UCSD-AML1 (cell line): ENCODE measurements around the gene CCN5.
"Not testable (repeated sequence)": the region's sequence is repeated elsewhere in the genome, so short reads cannot be mapped to it uniquely, and the experiment has no call there.

ENCODE experiments used
- DNase-seq: peaks from one replicate; lab custom pipeline; 2025; ENCODE audit not compliant: unreplicated experiment; lab: John Stamatoyannopoulos, UW

CCN5 gene, protein sequence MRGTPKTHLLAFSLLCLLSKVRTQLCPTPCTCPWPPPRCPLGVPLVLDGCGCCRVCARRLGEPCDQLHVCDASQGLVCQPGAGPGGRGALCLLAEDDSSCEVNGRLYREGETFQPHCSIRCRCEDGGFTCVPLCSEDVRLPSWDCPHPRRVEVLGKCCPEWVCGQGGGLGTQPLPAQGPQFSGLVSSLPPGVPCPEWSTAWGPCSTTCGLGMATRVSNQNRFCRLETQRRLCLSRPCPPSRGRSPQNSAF

DNA sequence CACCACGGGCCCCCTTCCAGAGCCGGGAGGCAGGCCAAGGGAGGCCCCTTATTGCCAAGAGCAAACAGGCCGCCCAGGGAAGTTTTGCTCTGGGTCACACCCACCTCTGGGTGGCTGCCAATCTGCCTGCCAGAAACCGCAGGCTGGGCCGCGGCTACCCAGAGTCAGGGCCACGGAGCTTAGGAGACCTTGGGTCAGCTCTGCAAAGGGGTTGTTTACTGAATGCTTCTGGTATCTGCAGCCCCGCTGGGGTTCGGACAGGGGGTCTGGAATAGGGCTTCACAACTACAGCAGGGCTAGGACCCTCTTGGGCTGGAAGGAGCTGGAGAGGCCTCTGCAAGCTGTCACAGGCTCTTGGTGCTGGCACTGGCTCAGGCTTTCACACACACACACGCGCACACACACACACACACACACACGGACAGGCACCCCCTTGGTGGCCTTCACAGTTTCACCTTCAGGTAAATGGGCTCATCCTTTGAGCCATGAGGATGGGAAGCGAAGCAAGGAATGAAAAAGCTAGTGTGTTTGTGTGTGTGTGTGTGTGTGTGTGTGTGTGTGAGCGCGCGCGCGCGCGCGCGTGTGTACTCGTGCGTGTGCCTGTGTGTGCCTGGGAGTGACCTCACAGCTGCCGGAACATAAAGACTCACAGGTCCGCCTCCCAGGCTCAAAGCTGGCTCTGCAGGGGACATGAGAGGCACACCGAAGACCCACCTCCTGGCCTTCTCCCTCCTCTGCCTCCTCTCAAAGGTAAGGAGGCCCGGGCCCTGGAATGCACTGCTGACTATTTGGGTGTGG, at the start of gene CCN5:
TSS of gene CCN5 (plus strand) at position 669 of the 798 bp plus-strand sequence. CDS start at position 691, 22 bp downstream.
- peak; percentile 52 for DNase-seq

DNA sequence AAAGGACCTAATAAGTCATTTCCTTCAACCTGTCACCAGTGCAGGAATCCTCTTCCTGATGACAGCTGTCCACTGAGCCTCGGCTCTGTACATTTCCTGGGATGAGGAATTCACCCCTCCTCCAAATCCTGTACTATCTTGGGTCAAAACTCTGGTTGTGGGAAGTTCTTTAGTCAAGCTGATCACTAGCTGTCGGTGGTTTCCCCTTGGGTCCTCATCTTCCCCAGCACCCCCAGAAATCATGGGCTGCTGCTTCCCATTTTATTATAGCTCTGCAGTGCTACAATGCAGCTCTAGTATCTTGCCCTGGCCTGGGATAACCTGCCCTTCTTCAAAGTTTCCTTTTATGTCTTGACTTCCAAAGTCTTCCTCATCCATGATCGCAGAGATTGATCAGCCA, 49.1 kb upstream of the CCN5 start:
- DNase-seq = no peak

DNA sequence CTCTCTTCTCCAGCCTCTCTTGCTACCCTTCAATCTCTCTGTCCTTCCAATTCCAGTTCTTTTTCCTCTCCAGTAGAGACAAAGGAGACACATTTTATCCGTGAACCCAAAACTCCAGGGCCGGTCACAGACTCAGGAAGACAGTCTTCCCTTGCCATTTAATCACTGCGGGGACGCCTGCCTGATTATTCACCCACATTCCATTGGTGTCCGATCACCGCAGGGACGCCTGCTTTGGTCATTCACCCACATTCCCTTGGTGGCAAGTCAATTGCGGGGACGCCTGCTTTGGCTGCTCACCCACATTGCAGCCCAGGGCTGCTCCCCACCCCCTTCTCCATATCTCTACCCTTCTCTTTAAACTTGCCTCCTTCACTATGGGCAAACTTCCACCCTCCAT, 44.3 kb upstream of the CCN5 start:
- DNase-seq = not testable (repeated sequence)

DNA sequence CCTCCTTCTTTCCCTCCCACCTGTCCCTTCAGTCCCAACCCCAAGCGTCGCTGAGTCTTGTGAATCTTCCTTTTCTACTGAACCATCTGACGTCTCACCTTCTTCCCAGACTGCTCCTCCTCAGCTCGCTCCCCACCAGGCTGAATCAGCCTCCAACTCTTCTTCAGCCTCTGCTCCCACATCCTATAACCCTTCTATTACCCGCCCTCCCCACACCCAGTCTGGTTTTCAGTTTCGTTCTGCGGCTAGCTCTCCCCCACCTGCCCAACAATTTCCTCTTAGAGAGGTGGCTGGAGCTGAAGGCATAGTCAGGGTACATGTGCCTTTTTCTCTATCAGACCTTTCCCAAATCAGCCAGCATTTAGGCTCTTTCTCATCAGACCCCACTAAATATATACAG, 43.6 kb upstream of the CCN5 start:
- peak; percentile 48 for DNase-seq

DNA sequence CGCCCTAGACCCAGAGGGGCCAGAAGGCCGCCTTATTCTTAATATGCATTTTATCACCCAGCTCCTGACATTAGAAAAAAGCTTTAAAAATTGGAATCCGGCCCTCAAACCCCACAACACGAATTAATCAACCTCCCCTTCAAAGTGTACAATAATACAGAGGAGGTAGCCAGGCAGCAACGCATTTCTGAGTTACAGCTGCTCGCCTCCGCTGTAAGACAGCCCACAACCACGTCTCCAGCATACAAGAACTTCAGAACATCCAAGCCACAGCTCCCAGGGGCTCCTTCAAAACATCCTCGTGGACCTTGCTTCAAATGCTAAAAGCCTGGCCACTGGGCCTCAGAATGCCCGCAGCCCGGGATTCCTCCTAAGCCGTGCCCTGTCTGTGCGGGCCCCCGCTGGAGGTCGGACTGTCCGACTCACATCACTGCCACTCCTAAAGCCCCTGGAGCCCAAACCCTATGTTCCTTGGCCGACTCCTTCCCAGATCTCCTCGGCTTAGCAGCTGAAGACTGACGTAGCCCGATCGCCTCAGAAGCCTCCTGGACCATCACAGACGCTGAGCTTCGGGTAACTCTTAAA, 42.8 kb upstream of the CCN5 start:
- DNase-seq = not testable (repeated sequence)

DNA sequence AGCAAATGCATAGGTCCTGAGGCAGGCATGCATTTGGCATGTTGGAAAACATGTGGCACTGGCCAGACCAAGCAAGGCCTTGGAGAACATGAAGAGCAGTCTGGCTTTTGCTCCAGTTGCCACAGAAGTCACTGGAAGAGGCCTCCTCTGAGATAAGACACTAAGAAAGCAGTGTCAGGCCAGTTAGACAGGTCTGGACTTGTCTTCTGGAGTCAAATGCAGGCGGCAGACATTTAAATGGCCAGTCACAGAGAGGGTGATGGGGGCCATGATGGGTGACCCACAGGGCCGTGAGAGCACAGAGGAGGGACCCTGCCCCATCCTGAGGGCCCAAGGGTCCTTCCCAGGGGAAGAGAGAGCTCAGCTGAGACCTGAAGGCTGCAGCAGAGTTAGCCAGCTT, 36.9 kb upstream of the CCN5 start:
- DNase-seq = no peak

DNA sequence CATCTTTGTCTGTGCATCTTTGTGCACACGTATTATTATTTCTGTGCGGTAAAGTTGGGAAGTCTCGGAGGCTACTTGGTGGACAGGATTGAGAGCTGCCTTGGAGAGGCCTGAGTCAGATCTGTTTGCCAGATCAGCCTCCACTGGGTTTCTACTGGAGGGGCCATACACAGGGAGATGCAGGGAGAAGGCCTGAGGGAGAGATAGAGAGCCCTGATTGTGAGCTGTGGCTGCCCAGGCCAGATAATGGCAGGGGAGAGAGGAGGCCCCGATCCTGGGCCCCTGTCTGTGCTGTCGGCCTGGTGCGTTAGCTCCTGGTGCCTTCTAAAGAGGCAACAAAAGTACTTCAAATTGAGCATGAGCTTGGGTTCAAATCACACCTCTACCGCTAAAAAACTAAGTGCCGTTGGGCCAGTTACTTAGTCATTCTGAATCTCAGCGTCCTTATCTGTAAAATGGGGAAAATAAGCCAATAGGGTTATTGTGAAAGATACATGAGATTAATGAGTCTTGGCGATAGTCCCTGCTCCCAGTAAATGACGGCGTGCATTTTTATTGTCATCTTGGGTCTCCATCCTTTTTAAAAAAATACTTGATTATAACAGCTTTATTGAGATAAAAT, 36.1 kb upstream of the CCN5 start:
- no peak for DNase-seq

DNA sequence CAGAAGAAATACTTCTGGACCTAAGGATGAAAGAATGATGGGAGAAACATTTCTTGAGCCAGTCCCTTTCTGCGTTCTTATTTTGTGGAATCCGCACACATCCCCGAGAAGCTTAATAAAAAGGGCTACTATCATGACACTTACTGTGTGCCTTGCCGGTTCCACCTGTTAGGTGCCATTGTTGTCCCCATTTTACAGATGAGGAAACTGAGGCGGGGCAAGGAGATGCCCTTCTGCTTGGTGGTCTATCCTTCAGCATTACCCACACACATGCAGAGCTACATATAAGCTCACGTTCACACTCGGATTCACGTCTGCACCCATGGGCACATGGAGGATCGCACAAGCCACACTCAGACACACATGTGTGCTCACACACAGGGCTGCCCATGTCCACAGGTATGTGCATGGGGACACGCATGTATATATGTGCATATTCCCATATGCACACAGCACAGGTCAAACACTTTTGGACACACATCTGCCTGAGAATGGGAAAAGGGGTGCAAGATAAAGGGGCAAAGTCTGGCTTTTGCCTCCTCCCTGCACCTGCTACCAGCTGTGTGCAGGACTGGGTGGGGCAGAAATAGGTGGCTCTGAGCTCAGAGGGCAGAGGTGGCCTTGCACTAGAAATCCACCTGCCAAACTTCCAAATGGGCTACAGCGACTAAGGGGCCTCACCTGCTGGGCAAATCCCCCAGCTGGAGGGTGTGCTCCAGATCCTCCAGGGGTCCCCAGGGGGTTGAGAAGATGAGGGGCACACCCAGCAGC, 33.2 kb upstream of the CCN5 start:
- no peak for DNase-seq

DNA sequence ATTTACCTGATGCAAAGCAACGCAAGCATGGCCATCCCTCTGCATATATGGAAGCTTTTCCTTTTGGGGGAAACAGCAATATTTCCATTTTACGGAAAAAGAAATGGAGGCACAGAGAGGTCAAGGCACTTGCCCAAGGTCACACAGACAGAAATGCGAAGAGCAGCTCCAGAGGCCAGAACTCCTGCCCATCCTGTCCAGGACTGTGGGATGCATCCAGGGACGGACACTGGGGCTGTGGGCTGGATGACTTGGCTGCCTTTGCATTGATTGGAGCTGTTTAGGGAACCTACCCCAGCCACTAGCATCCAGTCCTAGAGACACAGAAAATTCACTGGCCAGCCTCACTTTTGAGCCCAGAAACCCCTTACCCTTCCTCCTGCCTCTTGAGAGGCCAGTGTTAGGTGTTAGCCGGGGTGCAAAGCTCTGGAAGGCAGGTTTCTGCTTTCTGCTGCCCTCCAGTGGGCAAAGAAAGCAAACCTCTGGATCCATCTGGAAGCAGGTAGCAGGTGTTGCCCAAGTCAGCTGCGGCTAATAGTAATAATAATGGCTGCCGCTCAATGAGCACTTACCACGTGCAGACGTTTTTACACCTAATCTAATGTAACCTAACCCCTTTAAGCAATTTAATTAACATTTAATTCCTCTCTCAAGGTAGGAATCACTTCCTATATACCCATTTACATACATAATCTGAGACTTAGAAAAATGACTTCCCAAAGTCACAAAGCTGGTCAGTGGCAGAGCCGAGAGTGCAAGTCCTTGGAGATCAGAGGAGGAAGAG, 31.7 kb upstream of the CCN5 start:
- DNase-seq = peak; percentile 44

DNA sequence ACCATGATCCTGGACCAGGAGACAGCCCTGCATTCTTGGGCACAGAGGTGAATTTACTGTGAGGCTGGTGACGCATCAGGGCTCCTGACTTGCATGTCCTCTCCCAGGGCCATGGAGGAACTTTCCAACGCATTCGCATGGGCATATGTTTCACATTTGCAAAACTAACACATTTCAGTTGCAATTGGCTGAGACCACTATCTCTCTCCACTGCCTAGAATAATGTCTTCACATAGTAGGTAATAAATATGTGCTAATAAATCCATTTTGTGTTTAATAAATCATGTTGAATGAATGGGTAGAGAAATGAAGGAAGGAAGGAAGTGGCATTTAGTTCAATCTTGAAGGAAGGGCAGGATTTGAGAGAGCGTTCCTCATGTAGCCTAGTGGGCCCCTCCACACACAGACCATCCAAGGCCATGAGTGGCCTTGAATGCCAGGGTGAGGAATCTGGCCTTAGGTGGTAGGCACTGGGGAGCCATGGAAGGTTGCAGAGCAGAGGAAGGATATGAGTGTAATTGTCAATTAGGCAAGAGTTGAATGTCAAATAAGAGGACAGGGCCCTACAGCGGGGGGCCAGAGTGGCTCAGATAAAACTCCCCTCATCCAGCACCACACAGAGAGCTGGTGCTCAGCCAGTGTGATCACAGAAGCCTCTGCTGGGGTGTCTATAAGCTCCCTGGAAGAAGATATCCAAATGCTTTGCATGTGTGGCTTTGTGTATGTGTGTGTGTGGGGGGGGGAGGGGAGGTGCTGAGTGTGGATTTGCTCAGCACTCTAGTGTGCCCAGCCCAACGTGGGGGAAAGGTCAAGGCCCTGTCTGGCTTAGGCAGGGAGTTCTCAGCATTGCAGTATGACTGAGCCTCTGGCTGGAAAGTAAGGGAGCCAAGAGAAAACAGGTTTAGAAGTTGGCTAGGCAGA, 30.9 kb upstream of the CCN5 start:
- DNase-seq = no peak

DNA sequence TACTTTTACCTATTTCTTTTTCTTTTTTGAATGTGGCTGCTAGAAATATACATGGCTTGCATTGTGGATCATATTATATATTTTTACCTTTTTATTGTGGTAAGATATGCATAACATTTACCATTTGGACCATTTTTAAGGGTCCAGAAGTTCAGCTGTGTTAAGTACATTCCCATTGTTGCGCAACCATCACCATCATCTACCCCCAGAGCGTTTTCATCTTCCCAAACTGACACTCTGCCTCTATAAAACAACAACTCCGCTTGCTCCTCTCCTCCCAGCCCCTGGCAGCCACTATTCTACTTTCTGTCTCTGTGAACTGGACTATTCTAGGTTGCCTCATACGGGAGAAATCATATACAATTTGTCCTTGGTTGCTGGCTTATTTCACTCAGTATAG, 28.2 kb upstream of the CCN5 start:
- DNase-seq = no peak

DNA sequence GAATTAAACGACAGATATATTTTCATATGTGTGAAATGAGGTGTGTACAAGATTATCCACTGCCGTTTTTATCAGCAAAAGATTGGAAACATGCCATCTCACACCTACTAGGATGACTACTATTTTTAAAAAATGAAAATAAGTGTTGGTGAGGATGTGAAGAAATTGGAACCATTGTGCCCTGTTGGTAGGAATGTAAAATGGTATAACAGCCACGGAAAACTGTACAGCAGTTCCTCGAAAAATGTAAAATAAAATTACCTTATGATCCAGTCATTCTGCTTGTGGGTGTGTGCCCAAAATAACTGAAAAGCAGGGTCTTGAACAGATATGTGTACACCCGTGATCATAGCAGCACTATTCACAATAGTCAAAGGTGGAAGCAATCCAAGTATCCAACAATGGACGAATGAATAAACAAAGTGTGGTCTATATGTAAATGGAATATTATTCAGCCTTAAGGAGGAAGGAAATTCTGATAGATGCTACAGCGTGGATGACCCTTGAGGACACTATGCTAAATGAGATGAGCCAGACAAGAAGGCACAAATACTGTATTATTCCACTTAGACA, 27.0 kb upstream of the CCN5 start:
- DNase-seq = no peak

DNA sequence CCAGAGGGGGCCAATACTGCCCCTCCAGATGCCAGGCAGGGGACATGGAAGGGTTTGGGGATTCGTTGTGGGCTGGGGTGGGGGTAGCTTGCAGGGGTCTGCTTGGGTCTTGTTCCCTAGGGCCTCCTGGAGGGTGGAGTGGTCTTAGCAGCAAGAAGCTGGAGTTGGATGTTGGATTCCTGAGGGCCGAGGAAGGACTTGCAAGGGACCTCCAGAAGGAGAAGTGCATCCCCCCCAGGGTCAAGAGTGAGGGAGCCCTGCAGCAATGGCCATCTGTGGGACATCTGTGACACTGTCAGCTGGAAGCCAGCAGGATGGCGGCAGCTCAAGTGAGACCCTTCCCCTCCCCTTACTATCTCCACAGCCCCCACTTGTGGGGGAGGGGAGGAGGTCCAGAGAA, 25.4 kb upstream of the CCN5 start:
- DNase-seq = no peak

DNA sequence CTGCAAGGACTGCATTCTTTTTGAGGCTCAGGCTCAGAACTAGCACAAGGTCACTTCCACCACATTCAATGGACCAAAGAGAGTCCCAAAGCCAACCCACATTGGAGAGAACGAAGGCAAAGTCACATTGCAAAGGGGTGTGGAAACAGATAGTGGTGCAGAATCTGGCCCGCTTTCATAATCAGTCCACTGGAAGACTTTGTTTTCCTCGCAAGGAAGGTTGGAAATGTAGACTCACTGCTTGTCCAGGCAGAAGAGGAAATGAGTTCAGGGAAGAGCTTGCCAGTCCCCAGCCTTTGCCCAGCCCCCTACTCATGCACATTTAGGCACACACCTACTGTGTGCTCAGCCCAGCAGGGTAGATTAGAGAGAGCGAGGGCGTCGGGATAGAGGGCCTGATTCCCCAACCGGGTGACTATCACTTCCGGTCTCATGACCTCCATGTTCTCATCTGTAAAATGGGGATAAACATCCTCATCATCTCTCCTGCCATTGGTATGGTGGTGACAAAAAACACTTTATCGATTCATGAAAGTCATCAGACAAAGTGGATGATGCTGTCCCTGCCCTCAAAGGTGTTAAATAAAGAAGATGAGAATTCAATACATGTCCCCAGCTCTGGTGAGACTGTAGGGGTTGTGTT, 24.3 kb upstream of the CCN5 start:
- no peak for DNase-seq

DNA sequence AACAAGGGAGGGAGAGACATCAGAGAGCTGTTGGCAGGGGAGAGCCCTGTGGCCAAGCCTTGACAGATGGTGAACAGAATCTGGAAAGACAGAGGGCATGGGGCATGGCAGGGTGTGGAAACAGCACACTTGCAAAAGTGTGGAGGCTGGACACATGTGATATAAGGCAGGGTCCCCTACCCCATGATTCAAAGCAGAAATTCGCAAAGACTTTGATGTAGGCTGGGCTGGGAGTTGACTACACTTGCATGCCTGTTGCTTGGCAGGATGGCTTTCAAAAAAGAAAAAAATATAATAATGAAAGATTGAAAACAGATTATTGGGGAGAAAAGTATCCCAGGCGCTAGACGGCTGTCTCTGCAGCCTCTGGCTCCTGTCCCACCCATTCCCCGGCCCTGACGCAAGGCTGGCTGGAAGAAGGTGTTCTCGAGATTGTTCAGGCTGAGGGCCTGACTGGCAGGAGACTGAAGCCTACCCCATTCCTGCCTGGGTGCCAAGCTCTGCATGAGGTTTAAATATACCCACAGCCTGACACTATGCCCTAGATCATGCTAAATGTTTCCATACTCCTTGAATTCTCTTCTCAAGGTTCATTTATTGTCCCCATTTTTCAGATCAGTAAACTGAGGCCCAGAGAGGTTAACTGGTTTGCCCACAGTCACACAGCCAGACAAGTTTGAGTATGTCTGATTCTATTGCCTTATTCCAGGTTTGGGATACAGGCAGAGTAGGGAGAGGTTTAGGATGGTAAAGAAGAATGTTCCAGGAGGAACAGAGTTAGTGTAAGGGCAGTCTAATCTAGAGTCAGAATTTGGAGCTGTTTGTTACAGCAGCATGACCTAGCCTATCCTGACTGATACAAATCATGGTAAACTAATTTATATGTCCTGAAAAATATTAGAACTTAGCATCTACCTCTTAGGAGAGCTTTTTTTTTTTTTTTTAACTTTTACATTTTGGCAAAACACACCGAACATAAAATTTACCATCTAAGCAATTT, 23.4 kb upstream of the CCN5 start:
- no peak for DNase-seq

DNA sequence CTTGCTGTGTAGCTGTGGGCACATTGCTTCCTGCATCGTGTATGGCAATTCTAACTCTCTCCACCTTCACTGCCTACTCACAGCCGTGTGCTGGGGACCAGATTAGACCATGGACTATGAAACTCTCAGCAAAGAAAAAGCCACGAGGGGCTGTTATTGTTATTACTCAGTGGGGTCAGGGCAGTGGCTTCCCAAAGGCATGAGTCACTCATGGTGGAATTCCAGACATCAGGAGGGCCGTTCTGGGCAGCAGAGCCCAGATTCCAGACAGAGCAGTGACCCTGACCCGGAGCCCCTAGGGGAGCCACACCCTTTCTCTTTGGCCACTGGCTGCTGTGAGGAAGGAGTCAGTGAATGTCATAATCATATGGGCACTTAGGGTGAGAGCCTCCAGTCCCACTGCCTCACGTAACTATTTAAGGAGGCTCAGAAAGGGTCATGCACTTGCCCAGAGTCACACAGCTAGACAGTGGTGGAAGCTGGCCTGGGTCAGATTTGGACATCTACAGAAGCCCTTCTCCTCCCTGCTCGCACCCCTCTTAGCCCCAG, 22.2 kb upstream of the CCN5 start:
- DNase-seq = no peak

DNA sequence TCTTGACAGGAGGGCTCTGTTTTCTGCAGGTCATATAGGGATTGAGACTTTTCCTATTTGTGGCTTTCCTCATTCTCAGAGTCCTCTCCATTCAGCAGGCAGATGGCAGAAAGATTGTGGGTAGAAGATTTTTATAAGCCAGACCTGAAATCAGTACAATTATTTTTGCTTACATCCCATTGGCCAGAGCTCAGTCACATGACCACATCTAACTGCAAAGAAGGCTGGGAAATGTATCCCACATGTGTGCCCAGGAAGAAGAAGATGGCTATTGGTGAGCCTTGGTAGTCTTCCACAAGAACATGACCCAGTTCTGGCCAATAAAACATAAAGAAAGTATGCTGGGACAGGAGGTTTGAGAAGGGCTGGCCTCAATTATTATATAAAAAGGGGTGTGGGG, 21.5 kb upstream of the CCN5 start:
- DNase-seq = no peak
